ENCODE data around the gene MYRIP. TPM values are rescaled to one million over a fixed set of nuclear protein-coding genes. Genes with fewer than 3 reads are reported as not detected.

The MYRIP gene
- 17.2 and 18.3 TPM in 2 replicates for total RNA-seq

DNA sequence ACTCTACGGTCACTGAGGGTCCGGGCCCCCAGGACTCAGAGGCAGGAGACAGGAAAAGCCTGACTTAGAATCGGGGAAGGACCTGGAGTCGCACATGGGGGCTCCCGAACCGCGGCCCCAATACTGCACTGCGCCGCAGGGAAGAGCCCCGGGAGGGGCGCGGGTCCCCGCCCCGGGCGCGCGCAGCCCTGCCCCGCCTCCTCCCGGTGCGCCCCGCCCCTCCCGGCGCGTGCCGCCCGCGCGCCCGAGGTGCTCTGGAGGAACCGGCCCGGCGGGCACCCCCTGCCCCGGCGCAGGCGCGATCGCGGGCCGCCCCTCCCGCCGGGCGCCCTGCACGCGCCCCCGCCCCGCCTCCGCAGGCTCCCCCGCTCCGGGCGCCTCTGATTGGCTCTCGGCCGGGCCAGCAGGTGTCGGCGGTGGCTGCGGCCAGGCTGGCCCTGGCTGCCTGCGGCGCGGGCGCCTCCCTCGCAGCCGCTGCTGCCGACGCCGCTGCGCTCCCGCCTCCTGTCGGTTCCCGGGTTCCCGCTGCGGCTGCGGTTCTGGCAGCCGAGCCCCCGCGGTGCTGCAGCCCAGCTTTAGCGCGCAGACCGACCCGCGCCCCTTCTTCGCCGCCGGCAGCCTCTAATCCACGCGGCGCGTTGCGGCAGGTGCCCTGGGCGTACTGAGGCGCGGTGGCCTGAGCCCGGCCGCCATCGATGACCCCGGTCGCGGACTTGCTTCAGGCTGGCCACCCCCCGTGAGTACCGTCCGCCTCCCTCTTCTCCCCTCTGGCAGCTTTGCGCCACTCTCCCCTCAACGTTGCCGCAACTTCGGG is at the start of gene MYRIP:
Gene MYRIP (plus strand): TSS at position 429 of the 814 bp plus-strand sequence. CDS start 91,208 bp downstream, outside the sequence.

DNA sequence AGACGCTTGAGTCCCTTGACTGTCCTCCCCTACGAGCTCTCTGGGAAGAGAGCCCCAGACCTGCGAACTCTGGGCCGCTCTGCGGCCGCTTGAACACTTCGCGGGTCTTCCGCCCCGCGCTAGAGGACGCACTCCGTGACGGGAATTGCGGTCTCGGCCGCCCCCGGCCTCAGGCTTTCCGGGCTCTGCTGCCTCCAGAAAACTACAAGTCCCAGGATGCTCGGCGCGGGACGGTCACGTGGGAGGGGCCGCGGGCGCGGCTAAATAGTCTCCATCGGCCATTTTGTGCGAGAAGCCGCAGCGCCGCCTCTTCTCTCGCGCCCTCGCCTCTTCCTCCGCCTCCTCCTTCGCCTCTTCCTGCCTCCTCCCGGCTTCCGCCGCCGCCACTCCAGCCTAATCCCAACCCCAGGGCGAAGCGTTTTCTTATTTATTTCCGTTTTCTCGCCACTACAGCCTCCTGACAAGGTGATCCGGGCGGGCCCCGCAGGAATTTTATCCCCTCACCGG is 500.1 kb downstream of the MYRIP start, which contains the start of gene EIF1B:
Gene EIF1B (plus strand): TSS at position 290 of the 507 bp plus-strand sequence. CDS start 235 bp downstream, outside the sequence.

Small RNAs within 50 kb of the gene (small RNA-seq; reads per million reads assigned to genes)
- gene RF00264 (not detected), gene RN7SL411P (not detected), gene RNU4-56P (not detected)
